DMS153 treated with DMSO at 0.1 percent for 48 hours (cell line): ENCODE results near the gene NTN1.

Experiments
- DNase-seq: peaks from one replicate; lab custom pipeline; 2025; ENCODE audit not compliant: unreplicated experiment; lab: John Stamatoyannopoulos, UW

The NTN1 gene

DNA sequence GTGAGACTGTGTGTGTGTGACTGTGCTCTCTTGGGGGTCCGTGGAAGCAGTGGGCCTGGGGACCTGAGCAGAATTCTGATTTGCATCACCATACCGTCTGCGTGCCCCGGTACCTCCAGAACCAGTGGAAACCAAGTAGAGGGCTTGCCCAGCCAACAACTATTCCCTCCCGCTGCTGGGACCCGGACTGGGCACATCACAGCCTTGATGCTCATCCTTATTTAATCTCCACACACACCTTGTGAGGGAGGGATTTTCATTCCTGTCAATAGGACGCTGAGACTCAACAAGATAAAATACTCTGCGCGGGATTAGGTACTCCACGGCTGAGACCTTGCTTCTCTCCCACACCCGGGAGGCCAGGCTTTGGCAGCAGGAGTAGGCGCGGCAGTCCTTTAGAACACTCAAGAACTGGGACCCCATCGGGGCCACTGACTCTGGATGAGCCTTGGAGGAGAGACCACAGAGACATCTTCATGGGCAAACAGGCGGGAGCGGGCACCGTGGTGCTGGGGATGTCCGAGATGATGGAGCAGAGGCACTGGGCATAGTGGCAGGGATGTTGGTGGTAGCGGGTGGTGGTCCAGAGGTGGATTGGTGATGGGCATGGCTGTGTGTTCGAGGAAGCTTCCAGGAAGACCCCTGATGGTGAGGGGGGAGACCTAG lies 208.0 kb downstream of the NTN1 start:
- DNase-seq: no peak

DNA sequence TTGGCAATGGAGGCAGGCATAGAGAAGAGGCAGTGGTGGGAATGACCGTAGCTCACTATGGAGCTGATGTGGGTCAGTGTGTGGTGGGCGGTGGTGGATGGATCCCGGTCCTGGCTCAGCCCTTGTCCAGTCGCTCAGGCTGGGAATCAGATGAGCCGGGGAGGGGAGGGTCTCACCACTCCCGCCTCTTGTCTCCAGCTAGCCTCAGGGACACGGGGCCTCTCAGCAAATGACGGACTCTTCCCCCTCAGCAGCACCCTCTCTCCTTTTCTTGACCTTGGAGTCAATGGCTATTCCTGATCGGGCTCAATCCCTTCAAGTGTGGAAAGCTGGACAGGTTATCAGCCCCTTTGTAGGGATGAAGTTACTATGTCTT lies 208.5 kb downstream of the NTN1 start:
- no peak for DNase-seq

DNA sequence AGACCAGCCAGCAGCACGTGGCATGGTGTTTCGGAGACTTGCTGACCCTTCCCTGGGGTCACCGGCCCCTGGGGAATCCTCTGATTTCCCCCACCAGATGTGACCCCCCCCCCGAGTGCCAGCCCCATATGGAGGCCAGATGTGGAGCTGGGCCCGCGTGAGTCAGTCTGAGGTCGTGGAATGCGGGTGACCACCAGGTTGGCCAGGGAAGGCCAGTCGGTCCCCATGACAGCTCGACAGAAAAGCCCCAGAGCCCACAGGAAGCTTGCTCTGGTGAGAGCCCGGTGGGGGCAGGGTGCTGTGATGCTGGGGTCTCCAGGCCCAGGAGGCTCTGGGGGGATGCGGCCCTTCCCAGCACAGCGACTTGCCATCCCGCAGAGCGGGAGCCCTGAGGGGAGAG lies 209.0 kb downstream of the NTN1 start:
- DNase-seq: no peak

DNA sequence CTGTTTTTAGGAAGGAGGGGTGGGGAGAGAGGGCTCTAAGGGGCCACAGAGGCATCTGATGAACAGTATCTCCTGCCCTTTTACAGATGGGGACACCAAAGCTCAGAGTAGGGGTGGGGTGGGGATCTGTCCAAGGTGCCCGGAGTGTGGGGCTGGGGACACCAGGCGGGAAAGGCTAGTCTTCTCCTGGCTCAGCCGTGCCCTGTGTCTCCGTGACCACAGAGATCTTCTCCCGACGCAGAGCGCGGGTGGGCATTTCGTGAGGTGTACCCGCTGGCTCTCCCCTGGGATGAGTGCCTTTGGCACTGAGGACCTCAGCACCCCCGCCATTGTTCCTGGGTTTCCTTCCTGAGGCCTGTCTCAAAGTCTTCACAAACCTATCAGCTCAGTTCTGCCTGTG lies 209.6 kb downstream of the NTN1 start:
- DNase-seq: no peak

DNA sequence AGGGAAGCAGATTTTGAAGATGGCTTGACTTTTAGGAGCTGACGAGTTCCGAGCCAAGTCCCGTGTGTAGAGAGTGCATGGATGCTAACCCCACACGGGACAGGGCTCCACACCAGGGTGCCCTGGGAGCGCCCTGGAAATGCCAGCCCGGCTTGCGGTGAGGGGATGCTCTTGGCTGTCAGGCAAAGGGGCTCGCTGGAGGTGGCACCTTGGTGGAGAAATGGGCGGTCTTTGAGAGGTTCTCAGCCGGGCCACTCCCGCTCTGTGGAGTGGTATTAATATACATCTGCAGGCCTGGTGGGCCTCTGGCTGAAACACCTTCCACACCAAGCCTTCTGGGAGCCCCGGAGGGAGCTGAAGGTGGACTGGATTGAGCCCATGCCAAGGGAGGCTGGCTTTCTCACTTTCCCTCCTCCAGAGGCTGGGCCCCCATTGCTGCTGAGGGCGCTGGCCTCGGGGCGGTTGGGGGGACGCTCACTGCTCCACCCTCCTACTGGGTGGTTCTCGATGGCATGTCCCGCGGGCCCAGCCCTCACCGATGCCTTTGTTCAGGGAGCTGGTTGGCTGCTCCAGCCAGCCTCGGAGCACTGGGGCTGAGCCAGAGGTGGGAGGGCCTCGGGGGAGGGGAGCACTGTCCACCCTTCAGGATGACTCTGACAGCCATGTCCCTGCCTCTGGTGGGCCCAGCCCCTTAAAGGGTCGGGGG lies 210.3 kb downstream of the NTN1 start:
- DNase-seq: no peak

DNA sequence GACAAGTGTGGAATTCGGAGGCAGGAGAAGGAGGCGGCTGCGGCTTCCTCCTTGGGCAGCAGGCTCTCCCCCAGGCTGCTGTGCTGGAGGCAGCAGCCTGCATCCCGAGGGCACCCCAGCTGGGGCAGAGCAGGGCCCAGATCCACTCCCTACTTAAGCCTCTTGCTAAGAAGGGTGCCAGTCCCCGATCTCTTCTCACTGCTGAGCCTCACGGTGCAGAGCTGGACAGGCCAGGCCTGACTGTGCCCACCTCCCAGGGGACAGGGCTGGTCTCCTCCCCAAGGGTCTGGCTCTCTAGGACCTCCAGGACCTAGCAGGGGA lies 210.8 kb downstream of the NTN1 start:
- DNase-seq: no peak

DNA sequence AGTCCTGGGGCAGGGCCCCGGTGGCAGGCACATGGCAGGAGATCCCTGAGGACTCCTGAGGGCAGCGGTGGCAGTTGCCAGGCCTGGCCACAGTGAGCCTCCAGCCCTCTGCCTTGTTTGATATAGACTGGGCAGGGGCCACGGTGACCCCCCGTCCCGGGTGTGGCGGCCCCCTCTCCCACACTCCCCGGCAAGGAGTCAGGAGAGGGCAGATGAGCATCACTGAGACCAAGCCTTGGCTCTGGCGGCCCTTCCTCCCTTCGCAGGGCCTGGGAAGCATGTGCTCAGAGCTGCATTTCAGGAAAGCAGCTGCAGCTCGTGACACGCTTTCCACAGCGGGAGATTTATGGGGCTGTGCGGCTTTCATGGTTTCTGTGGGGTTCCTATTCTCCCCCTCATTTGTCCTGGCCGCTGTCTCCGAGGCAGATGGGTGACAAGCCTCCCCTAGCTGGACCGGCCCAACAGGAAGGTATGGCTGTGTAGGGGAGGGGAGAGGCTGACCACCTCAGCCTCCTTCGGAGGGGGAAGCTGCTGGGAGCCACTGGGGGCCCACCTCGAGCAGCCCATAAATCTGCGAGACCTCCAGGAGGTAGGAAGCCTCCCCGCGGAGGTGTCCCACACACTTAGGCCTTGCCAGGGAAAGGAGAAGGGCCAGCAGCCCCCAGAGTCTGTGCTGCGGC lies 211.4 kb downstream of the NTN1 start:
- DNase-seq: no peak

DNA sequence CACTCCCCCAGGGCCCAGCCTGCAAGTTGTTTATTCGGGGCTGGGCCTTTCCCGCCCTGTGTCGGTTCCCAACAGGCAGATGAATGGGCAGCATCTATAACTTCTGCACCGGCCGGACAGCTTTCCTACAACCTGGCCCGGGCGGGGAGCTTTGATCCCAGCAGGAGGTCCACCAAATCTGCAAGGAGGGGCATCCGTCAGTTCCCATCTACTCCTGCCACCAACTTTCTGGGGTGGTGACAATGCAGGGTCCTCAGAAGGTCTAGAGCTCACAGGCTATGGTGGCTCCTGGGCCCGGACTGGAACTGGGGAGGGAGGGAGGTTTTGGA lies 211.9 kb downstream of the NTN1 start:
- no peak for DNase-seq

DNA sequence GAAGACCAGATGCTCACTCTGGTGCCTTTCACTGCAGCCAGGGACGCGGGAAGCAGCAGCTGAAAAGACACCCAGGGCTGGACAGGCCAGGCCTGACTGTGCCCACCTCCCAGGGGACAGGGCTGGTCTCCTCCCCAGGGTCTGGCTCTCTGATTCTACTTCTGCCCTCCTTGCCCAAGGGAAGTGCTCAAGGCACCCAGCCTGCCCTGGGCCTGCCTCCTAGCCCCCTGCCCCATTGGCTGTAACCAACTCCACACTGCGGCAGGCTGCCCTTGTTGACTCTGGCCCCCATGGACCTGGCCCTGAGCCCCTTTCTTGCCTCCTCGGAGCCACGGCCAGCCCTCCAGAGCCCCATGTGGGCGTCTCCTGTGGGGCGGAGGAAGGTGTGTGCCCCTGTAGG lies 212.5 kb downstream of the NTN1 start:
- DNase-seq: no peak

DNA sequence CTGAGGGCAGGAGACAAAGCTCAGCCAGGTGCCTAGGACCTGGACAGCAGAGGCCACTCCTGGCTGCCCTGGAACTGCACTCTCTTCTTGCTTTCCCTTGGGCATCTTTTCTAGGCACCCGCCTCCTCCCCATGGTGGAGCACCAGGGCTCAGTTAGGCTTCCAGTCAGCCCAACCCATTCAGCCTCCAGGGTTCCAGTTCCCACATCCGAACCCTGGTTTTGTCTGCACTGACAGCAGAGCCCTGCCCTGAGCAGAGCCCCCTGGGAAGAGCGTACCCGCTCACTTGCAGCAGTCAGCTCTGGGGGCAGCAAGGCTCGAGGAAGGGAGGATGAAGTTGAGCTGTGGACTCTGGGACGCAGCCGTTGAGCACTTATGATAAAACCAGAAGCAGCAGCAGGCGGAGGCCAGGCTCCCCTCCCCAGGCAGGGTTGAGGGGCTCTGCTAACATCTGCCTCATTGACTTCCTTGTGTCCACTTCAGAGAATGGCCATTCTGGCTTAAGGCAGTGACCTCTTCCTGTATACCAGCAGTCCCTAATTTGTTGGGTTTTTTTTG lies 213.2 kb downstream of the NTN1 start:
- DNase-seq: no peak

DNA sequence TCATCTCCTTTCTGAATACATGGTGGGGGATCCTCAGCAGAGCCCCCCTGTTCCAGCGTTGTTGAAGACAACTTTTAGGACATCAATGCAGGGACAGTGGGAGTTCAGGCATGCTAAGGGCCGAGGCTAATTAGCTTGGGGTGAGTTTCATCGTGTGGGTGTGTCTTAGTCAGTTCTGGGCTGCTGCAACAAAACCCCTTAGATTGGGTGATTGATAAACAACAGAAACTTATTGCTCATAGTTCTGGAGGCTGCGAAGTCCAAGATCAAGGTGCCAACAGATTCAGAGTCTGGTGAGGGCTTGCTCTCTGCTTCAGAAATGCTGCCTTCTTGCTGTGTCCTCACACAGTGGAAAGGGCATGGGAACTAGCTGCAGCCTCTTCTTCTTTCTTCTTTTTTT lies 214.0 kb downstream of the NTN1 start:
- no peak for DNase-seq

DNA sequence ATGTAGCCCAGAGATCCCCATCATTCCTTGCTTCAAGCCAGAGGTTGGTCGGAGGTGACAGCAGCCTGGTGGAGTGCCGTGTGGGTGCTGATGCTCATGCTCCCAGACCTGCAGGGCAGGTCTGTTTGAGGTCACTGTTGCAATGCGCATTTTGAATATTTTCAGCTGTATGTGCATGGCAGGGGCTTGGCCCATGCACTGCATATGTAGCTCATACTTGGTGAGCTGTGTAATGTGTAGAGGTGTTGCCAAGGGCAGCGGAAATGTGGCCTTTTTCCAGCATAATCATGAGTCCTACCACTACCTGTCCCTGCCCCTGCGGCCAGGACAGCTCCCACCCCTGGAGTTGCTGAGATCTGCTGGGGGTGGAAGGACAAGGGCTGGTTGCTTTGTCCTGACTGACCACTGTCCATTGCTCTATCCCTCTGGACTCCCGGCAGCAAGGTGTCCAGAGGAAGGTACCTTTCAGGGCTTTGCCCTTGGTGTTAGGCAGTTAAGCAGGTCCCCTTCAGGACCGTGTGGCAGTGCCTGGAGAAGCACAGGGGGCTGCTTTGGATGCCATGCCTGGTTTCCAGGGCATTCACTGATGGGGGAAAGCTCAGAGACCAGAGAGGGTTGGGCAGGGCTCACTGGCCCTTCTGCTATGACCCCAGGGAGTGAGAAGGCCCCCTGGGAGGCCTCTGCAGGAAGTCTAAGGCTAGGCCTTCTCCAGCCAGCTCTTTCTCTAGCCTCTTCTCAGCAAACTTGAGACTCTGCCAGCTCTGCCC lies 215.2 kb downstream of the NTN1 start:
- DNase-seq: no peak

DNA sequence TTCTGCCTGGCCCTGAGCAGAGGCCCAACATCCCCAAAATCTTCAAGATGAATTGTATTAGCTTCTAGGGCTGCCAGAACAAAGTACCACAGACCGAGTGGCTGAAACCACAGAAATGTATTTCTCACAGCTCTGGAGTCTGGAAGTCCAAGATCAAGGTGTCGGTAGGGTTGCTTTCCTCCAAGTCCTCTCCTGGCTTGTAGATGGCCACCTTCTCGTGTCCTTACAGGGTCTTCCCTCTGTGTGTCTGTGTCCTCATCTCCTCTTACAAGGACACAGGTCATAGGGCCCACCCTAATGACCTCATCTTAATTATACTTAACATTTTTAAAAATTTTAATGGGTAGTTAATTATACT lies 215.7 kb downstream of the NTN1 start:
- no peak for DNase-seq

DNA sequence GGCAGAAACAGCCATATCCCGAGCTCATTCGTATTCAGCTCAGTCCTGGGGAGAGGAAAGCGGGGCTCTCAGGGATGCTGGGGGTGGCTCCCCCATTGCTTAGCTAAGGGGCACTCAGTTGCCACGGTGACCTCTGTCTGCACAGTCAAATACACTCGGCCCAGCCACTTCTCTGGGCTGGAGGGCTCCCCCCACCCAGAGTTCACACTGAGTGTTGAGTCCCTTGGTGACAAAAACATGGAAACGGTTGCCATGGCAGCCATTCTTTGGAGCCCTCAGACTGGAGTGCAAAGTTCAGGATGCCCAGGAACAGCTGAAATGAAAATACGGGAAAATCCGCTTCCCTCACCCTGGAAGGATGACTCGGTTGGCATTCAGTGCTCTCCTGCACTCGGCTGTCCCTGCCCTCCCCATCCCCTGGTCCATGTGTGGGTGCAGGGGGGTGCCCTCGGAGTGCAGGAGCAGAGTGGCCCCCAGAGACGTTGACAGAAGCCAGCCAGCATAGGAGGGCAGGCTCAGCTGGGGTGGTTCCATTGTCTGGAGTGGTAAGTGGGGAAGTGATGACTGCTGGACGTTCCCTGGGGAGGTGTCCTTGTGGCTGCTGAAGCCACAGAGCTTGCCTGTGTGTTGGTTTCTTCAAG lies 216.5 kb downstream of the NTN1 start:
- DNase-seq: no peak

DNA sequence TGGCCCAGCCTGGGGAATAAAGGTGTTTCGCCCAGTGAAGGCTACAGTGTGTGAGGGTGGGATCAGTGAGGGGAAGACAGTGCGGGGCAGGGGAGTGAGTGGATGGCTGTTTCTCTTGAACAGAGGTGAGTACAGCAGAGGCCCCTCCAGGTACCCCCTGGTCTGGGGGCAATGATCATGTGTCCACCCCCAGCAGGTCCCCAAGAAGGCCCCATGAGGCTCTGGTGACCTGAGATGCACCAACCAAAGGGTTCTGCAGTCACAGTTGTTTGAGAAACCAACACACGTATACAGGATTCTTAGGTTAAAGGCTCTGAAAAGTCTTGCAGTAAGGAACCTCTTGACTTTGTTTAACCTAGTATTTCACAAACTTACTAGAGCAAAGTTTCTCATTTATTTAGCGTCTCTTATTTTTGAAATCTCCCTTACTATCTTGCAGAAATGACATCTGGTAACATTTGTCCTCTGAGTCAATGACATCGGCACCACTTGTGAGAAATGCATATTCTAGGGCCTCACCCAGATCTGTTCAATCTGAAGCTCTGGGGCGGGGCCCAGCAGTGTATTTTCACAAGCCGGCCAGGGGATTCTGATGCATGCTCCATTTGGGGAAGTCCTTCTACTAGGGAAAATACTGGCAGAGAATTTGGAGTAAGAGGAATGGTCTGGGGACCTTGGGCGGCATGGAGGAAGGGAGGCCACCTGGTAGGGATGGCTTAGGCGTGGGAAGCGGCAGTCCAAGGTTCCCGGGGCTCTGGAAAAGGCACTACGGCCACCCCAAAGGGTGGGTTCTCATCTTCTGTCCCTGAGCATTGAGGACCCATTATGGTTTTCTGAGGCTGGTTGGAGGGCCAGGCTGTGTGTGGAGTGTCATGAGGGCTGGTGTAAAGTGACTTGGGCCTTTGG lies 217.3 kb downstream of the NTN1 start:
- no peak for DNase-seq

DNA sequence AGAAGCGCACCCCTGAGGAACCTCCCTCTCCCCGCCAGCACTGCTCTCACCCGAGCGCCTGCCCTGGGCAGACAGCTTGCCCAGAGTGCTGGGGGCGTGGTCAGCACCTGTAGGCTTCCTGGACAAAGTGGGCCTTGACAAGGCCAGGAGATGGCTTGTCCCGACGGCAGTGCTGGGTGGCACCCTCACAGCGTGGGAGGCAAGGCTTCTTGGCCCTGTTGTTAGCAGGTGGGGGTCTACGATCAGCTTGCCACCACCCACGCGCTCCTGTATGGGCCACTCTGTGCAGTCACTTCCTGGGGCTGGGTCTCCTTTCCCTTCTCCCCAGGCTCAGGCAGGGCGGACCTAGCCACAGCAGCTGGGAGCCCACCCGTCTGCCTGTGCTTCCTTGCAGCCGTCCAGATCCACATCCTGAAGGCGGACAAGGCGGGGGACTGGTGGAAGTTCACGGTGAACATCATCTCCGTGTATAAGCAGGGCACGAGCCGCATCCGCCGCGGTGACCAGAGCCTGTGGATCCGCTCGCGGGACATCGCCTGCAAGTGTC lies 218.0 kb downstream of the NTN1 start:
- no peak for DNase-seq

DNA sequence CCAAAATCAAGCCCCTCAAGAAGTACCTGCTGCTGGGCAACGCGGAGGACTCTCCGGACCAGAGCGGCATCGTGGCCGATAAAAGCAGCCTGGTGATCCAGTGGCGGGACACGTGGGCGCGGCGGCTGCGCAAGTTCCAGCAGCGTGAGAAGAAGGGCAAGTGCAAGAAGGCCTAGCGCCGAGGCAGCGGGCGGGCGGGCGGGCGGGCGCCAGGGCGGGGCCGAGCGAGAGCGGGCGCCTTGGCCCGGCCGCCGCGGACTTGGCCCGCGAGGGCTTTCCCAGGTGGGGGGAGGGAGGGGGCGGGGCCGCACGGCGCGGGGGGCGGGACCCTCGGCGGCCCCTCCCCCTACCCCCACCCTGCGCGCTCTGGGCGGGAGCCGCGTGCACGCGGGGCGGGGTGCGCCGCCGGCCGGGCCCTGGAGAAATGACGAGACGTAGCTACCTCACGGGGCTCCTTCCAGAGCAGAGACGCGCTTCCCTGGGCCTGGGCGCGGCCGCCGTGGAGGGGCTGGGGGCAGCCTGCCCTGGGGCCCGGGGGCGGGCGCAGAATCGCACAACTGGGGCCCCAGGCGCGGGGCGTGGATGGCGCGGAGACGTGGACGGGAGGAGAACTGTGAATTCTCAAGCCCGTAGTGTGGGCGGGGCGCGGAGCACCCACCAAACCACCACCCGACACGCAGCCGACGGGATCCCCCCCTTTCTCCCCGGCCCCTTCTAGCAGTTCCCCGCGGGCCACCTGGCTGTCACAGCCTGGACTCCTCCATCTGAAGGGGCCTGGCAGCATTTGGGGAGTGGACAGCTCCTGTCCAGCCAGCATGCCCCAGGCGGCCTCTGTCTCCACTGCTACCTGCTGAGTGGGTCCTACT lies 218.7 kb downstream of the NTN1 start:
- DNase-seq: no peak

DNA sequence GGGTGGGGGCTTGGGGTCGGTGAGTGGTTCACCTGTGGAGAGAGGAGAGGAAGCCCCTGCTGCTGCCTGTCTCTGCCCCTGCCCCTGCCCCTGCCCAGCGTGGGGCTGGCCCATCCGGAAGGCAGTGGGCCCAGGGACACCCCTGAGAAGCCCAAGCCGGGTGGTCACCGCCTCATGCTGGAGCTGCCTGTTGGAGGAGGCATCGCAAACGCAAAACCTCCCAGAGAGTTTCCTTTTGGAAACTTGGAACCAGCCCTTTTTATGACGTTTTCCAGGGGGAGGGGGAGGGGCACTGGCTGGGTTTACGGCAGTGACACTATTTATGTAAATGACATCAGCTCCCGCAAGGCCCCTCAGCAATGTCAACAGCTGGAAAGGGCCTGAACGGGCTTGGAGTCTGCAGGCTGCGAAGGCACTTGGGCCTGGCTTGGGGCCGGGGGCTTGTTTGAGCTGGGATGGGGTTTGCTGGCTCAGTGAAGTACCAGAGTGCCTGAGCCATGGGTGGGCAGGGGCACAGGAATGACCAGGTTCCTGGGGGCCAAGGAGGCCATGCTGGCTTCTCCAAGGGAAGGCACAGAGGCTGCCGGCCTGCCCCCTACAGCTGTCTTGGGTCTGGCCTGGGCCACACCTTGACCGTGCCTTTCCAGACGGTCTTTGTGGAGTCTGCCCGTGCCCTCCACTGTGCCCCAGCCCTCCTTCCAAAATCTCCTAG lies 219.5 kb downstream of the NTN1 start:
- no peak for DNase-seq

DNA sequence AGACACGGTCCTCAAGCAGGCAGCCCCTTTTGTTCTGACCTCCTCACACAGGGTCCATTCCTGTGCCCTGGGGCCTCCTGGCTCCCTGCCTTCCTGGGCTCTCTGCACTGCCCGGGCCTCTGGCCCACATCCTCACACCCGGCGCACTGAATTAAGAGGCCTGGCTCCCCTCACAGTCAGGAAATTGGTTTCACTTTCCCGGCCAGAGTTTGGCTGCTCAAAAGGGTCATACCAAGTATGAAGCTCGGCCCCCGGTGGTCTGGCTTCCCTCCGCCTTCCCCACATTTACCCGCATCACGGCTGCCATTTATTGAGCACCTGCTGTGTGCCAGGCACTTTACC lies 220.0 kb downstream of the NTN1 start:
- DNase-seq: no peak
